Cardiac muscle cell (in vitro differentiated cells and primary cell): ENCODE results near the gene RNF220. TPM values are rescaled to one million over a fixed set of nuclear protein-coding genes. Genes with fewer than 3 reads are reported as not detected.

Experiments
- DNase-seq, 2 donors: peaks; one replicate each; pipeline versions ENCODE4 v3.0.0 to v3.0.0-alpha.2; 2010 to 2017; ENCODE audit warnings: low read depth in 1 of 2, low spot score in 1 of 2
- H3K27ac ChIP-seq: fragments of 200-600 bp; sonication (generic); 2 replicates; pipeline ENCODE4 v1.5.1; 2016
- H3K27me3 ChIP-seq: fragments of 200-600 bp; sonication (generic); 2 replicates; pipeline ENCODE4 v1.6.0; 2016; ENCODE audit warnings: control low read depth
- H3K36me3 ChIP-seq: fragments of 200-600 bp; sonication (generic); 2 replicates; pipeline ENCODE4 v1.5.1; 2016; ENCODE audit warnings: control low read depth
- H3K4me1 ChIP-seq: fragments of 200-600 bp; sonication (generic); 2 replicates; pipeline ENCODE4 v1.8.1; 2017; ENCODE audit warnings: low read depth, mild to moderate bottlenecking, mixed run types
- H3K4me3 ChIP-seq: fragments of 200-600 bp; sonication (generic); 2 replicates; pipeline ENCODE4 v1.5.1; 2016; ENCODE audit warnings: mild to moderate bottlenecking
- H3K9me3 ChIP-seq: fragments of 200-600 bp; sonication (generic); 2 replicates; pipeline ENCODE4 v1.5.1; 2017; ENCODE audit warnings: low read depth, mild to moderate bottlenecking, control low read depth
- polyA plus RNA-seq: library from polyadenylated mRNA; unstranded; fragments of >200 nt; fragmentation: Nextera tagmentation; extraction: Ambion mirVana; gene quantifications from 2 replicates; pipeline ENCODE4 v1.2.1, GENCODE V29; 2016
- total RNA-seq: library from RNA; depleted of rRNA; stranded (reverse); fragments of >200 nt; gene quantifications from 2 replicates; pipeline ENCODE4 v1.2.3, GENCODE V29; 2016
- TF ChIP-seq, protein P1 (sequence below): IDR thresholded peaks from 2 replicates; pipeline ENCODE4 v1.5.1; 2012; ENCODE audit warnings: low read depth, mild to moderate bottlenecking, low read length

RNF220 gene
- total and polyA plus RNA-seq, 2 experiments from 2014 or later = 57.6 to 142 TPM

DNA sequence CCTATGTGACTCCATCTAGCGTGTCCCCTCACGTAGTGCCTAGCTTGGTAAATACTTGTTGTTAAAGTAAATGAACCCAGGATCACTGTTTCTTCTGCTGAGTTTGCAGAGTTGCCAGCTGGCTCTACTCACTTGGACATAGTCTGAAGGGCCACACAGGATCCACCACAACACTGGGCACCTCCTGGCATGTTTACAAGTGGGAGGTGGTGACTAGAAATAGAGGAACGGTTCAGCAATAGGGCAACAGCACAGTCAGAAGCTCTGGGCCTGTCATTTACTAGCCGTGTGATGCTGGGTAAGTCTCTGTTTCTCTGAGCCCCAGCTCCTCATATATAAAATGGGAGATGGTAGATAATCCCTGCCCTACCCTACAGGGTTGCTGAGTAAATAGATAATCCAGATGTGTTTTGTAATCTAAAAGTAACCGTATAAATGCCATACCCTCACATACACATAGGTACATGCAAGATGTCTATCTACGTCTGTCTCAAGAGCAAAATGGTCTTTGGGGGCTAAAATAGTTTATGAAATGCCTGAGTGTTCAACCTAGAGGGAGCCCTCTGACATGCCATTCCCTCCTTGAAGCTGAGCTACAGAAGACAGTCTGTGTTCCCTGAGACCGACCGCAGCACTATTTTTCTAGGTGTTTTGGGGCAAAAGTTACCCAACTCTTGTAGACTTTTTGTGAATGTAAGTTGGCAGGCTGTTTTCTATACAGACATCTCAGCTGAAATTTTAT, 20.5 kb downstream of the RNF220 start:
- H3K9me3 ChIP-seq = no peaks in the 10 kb centered on the region
- H3K4me3 ChIP-seq = no peak overlapping the region
- H3K27ac ChIP-seq = no peak overlapping the region
- TF ChIP-seq, protein P1, sequence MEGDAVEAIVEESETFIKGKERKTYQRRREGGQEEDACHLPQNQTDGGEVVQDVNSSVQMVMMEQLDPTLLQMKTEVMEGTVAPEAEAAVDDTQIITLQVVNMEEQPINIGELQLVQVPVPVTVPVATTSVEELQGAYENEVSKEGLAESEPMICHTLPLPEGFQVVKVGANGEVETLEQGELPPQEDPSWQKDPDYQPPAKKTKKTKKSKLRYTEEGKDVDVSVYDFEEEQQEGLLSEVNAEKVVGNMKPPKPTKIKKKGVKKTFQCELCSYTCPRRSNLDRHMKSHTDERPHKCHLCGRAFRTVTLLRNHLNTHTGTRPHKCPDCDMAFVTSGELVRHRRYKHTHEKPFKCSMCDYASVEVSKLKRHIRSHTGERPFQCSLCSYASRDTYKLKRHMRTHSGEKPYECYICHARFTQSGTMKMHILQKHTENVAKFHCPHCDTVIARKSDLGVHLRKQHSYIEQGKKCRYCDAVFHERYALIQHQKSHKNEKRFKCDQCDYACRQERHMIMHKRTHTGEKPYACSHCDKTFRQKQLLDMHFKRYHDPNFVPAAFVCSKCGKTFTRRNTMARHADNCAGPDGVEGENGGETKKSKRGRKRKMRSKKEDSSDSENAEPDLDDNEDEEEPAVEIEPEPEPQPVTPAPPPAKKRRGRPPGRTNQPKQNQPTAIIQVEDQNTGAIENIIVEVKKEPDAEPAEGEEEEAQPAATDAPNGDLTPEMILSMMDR = no peak
- no peaks in the 10 kb centered on the region for H3K27me3 ChIP-seq
- no peaks in the 10 kb centered on the region for H3K36me3 ChIP-seq
- peaks cover 18% of the 10 kb centered on the region for H3K4me1 ChIP-seq
- no peak for DNase-seq

DNA sequence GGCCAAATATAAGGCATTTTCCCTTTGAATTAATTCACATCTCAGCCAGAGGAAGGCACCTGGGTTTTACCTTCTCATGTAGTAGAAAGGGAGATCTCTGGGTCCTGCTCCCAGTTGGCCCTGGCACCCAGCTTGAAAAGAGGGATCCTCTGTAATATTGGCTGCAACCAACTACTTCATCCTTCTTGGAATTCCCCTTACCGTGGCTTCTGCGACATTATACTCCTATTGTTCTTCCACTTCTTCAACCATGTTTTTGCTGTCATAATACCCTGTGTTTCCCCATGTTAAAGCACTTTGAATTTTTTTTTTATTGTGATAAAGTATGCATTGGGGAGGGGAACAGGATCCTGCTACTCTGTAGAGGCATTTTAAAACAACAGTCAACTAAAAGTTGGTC, 26.8 kb downstream of the RNF220 start:
- TF ChIP-seq, protein P1 = no peak
- Histone ChIP-seq H3K36me3 (no peaks in the 10 kb centered on the region), H3K4me3 (no peak overlapping the region), H3K9me3 (no peaks in the 10 kb centered on the region), H3K27me3 (no peaks in the 10 kb centered on the region), H3K4me1 (no peaks in the 10 kb centered on the region), H3K27ac (no peak overlapping the region)
- DNase-seq = no peak

DNA sequence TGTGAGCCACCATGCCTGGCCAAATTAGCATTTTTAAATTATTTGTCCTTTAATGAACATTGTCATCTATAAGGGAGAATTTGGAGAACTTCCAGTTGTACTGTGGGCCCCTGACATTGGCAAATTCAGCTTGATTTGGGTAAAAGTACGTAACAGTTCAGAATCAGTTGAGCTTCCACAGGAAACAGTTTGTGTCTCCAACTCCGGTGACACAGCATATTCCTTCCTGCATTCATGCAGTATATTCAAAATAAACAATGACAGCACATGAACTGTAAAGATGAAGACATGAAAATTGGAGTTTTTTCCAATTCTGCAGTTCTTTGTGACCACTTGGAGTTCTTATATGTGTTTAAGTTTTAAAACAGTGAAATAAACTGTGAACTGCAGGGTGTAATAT, 28.2 kb downstream of the RNF220 start:
- Histone ChIP-seq H3K9me3 (no peaks in the 10 kb centered on the region), H3K4me1 (no peaks in the 10 kb centered on the region)

DNA sequence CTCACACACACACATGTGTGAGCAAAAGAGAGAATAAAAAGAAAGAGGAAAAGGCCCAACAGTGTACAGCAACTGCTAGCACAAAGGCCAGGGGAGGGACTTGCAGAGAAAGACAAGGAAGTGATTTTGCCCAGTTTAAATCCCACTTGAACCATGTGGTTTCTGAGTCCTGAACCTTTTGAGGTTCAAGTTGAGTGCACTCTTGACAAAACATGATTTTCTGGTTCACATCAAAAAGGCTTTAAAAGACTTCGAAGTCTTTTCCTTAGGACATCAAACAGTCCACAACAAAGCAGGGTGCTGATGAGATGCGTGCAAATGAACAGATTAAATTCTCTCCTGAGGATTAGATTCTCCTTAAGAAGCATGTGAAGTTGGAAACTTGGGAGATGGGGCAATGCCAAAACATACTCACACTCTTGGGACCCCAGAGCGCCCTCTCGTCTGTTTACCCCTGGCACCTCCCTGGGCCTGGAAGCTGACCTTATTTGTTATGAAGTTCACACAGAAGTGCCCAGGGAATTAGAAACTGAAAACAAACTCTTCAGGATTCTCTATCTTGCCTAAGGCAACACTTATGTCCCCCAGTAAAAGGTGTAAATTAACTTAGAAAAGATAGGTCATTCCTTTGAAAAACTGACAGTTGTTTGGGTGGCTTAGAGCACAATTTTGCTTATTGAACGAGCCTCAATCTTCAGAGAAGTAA, 31.5 kb downstream of the RNF220 start:
- Histone ChIP-seq H3K9me3 (no peaks in the 10 kb centered on the region), H3K27ac (no peak overlapping the region), H3K36me3 (no peaks in the 10 kb centered on the region), H3K27me3 (no peaks in the 10 kb centered on the region), H3K4me1 (no peaks in the 10 kb centered on the region), H3K4me3 (no peak overlapping the region)
- no peak for DNase-seq
- TF ChIP-seq, protein P1 = no peak

More for the DNA sequence above, 28.2 kb downstream of the RNF220 start:
- Histone ChIP-seq H3K4me3 (no peak overlapping the region), H3K27ac (no peak overlapping the region), H3K27me3 (no peaks in the 10 kb centered on the region), H3K36me3 (no peaks in the 10 kb centered on the region)
- TF ChIP-seq, protein P1 = no peak
- no peak for DNase-seq

DNA sequence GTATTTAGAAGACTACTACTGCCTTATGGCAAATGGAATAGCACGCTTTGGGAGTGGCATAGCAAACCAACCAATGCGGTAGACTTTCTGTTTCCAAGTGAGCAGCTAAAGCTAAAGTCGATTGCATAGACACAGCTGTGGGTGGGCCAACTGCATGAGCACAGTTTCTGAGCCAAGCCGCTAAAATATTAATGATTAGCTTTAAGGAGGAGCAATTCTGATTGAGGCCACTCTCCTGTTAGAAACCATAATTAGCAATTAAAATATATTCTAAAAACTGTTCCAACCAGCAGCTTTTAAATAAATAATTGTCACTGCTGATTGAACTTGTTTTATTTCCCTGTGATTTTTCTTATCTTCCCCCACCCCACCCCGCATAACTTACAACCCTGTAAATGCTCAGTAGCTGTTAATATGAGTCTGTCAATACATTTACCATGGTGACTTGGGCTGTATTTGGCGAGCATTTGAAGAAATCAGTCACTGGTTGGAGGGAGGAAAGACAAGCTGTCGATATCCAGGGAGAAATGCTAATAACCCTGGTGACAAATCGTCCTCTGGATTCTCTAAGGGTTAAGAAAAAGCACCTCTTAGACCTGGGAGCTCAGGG, 32.2 kb downstream of the RNF220 start:
- no peaks in the 10 kb centered on the region for H3K4me1 ChIP-seq
- H3K36me3 ChIP-seq = no peaks in the 10 kb centered on the region
- H3K27me3 ChIP-seq = no peaks in the 10 kb centered on the region
- peak; percentile 12 to 17 for DNase-seq
- no peaks in the 10 kb centered on the region for H3K9me3 ChIP-seq
- no peak overlapping the region for H3K27ac ChIP-seq
- TF ChIP-seq, protein P1 = no peak
- no peak overlapping the region for H3K4me3 ChIP-seq
